Smooth muscle cell (in vitro differentiated cells): ENCODE data around the gene PRKCA. TPM values are rescaled to one million over a fixed set of nuclear protein-coding genes. Genes with fewer than 3 reads are reported as not detected.

Experiments
- DNase-seq: peaks from one replicate; lab custom pipeline; 2025; ENCODE audit not compliant: unreplicated experiment; lab: John Stamatoyannopoulos, UW
- H2AFZ ChIP-seq: fragments of 200-600 bp; sonication (generic); 2 replicates; pipeline ENCODE4 v1.6.0; 2016; ENCODE audit warnings: antibody characterized with exemption, low read depth, mild to moderate bottlenecking
- H3F3A ChIP-seq: fragments of 200-600 bp; sonication (generic); 2 replicates; pipeline ENCODE4 v1.6.0; 2017; ENCODE audit warnings: antibody characterized with exemption, low read depth
- H3K27ac ChIP-seq: fragments of 200-600 bp; sonication (generic); 2 replicates; pipeline ENCODE4 v1.5.1; 2016; ENCODE audit warnings: low read depth, mild to moderate bottlenecking
- H3K27me3 ChIP-seq: fragments of 200-600 bp; sonication (generic); 2 replicates; pipeline ENCODE4 v1.6.1; 2016; ENCODE audit warnings: low read depth, mild to moderate bottlenecking
- H3K36me3 ChIP-seq: fragments of 200-600 bp; sonication (generic); 2 replicates; pipeline ENCODE4 v1.5.1; 2016; ENCODE audit warnings: low read depth
- H3K4me1 ChIP-seq: fragments of 200-600 bp; sonication (generic); 2 replicates; pipeline ENCODE4 v1.5.1; 2016; ENCODE audit warnings: low read depth
- H3K4me2 ChIP-seq: fragments of 200-600 bp; sonication (generic); 2 replicates; pipeline ENCODE4 v1.6.0; 2016; ENCODE audit warnings: mild to moderate bottlenecking
- H3K4me3 ChIP-seq: fragments of 200-600 bp; sonication (generic); 2 replicates; pipeline ENCODE4 v1.5.1; 2016; ENCODE audit warnings: mild to moderate bottlenecking
- H3K79me2 ChIP-seq: fragments of 200-600 bp; sonication (generic); 2 replicates; pipeline ENCODE4 v1.6.0; 2016; ENCODE audit warnings: low read depth, mild to moderate bottlenecking
- H3K9ac ChIP-seq: fragments of 200-600 bp; sonication (generic); 2 replicates; pipeline ENCODE4 v1.6.0; 2016; ENCODE audit warnings: low read depth
- H3K9me3 ChIP-seq: fragments of 200-600 bp; sonication (generic); replicated peaks from 2 replicates; pipeline ENCODE4 v1.5.1; 2016; ENCODE audit warnings: low read depth
- H4K20me1 ChIP-seq: fragments of 200-600 bp; sonication (generic); 2 replicates; pipeline ENCODE4 v1.6.0; 2016; ENCODE audit warnings: low read depth
- CTCF ChIP-seq: fragments of 200-600 bp; sonication (generic); IDR thresholded peaks from 2 replicates; pipeline ENCODE4 v1.5.1; 2017; ENCODE audit warnings: borderline replicate concordance, mild to moderate bottlenecking, antibody characterized with exemption; ENCODE audit not compliant: insufficient read depth, poor library complexity, severe bottlenecking
- WGBS: methylation state at CpG from one replicate; pipeline ENCODE4 v1.1.7; 2016; ENCODE audit warnings: low lambda C conversion rate; 5-methylcytosine and 5-hydroxymethylcytosine counted together
- polyA plus RNA-seq: library from polyadenylated mRNA; unstranded; fragments of >200 nt; fragmentation: Nextera tagmentation; extraction: Ambion mirVana; gene quantifications from 2 replicates; pipeline ENCODE4 v1.2.1, GENCODE V29; 2016
- total RNA-seq: library from RNA; depleted of rRNA; stranded (reverse); fragments of >200 nt; gene quantifications from 2 replicates; pipeline ENCODE4 v1.2.3, GENCODE V29; 2014

PRKCA gene
- total and polyA plus RNA-seq, 2 experiments from 2014 or later: 0.78 to 7.1 TPM

GRCh38 chr17:66373944-66374817 lies 71.8 kb downstream of the PRKCA start:
- Histone ChIP-seq H3K9me3 (no peaks in the 10 kb centered on the region), H3K4me2 (peak overlapping the region; percentile 61), H3K4me1 (peaks cover 15% of the 10 kb centered on the region), H4K20me1 (peaks cover 5% of the 10 kb centered on the region), H3F3A (no peaks in the 10 kb centered on the region), H3K79me2 (no peaks in the 10 kb centered on the region), H3K9ac (no peak overlapping the region), H3K36me3 (no peaks in the 10 kb centered on the region), H3K4me3 (no peak overlapping the region), H2AFZ (no peak overlapping the region), H3K27ac (no peak overlapping the region), H3K27me3 (peaks cover 24% of the 10 kb centered on the region)
- DNase-seq: no peak
- WGBS: 63% methylated on average over 18 of the region's 18 CpGs
- no peak for TF ChIP-seq CTCF

- DNase-seq: no peak
- no peaks in the 10 kb centered on the region for H3F3A ChIP-seq
- H3K79me2 ChIP-seq: no peaks in the 10 kb centered on the region
- H3K27ac ChIP-seq: no peak overlapping the region
- no peaks in the 10 kb centered on the region for H3K36me3 ChIP-seq
- peaks cover 24% of the 10 kb centered on the region for H3K27me3 ChIP-seq
- H2AFZ ChIP-seq: no peak overlapping the region
- 91% methylated on average over 8 of the region's 8 CpGs for WGBS
- H3K4me2 ChIP-seq: no peak overlapping the region
- no peak for TF ChIP-seq CTCF
- no peaks in the 10 kb centered on the region for H3K9me3 ChIP-seq
- H4K20me1 ChIP-seq: peaks cover 5% of the 10 kb centered on the region
- H3K9ac ChIP-seq: no peak overlapping the region
- peaks cover 15% of the 10 kb centered on the region for H3K4me1 ChIP-seq
- H3K4me3 ChIP-seq: no peak overlapping the region
Observed at GRCh38 chr17:66375121-66375520, 72.7 kb downstream of the PRKCA start.

GRCh38 chr17:66378296-66378695 lies 75.9 kb downstream of the PRKCA start:
- no peak overlapping the region for H3K27ac ChIP-seq
- H3K79me2 ChIP-seq: no peaks in the 10 kb centered on the region

More at GRCh38 chr17:66378296-66378695, 75.9 kb downstream of the PRKCA start:
- H3K9ac ChIP-seq: no peak overlapping the region
- no peak overlapping the region for H3K4me3 ChIP-seq
- 92% methylated on average over 5 of the region's 5 CpGs for WGBS
- no peaks in the 10 kb centered on the region for H3K36me3 ChIP-seq
- no peak overlapping the region for H3K4me2 ChIP-seq
- H3K9me3 ChIP-seq: no peaks in the 10 kb centered on the region
- H3K4me1 ChIP-seq: peaks cover 13% of the 10 kb centered on the region
- no peaks in the 10 kb centered on the region for H3F3A ChIP-seq
- H4K20me1 ChIP-seq: peaks cover 5% of the 10 kb centered on the region
- TF ChIP-seq CTCF: no peak
- DNase-seq: no peak
- H3K27me3 ChIP-seq: peaks cover 6% of the 10 kb centered on the region
- no peak overlapping the region for H2AFZ ChIP-seq
